Activated CD4-positive, alpha-beta T cell treated with anti-CD3 and anti-CD28 coated beads, Interleukin-2, amount 50 U/mL, for 16 hours (primary cell): ENCODE results near the gene NCKAP5.
"Not testable (repeated sequence)": the region's sequence is repeated elsewhere in the genome, so short reads cannot be mapped to it uniquely, and the experiment has no call there.

Experiments used
- DNase-seq: peaks from one replicate; pipeline ENCODE4 v3.0.0-alpha.2; 2020

NCKAP5 gene

GRCh38 chr2:133252780-133253355 lies 315.4 kb downstream of the NCKAP5 start:
- no peak for DNase-seq

- no peak for DNase-seq
Observed at GRCh38 chr2:133249362-133249761, 318.9 kb downstream of the NCKAP5 start.

- DNase-seq: no peak
Observed at GRCh38 chr2:133248264-133248663, 320.0 kb downstream of the NCKAP5 start.

DNA sequence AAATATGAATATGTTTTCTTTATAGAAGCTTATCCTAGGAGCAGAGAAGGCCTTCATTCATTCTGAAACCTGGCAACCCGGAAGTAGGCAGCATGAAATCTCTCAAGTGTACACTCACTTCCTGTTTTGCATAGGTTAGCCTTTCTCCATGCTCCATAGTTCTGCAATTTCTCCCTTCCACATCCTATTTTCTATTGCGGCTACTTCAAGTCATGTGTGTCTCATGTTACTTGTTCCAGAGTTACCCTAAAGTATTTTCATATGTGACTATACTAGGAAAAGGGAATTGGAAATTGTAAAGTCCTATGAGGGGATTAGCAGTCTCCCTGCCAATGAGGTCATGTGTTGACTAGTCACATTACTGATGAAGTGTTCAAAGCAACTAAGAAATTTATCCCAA lies 320.6 kb downstream of the NCKAP5 start:
- no peak for DNase-seq

DNA sequence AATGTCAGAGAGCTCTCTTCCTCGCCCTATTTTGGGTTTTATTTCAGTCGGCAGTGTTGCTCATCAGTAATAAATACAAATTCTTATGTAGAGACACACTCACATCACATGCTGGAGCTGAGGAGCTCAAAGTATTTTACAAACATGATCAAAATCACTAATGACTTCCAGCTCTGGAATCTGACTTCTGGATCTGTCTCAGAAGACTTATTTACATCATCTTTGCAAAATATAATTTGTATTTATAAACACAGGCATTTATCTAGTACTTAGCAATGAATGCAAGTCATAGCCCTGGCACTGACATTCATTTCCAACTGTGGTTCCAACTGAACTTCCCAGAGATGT lies 327.1 kb downstream of the NCKAP5 start:
- DNase-seq: no peak

DNA sequence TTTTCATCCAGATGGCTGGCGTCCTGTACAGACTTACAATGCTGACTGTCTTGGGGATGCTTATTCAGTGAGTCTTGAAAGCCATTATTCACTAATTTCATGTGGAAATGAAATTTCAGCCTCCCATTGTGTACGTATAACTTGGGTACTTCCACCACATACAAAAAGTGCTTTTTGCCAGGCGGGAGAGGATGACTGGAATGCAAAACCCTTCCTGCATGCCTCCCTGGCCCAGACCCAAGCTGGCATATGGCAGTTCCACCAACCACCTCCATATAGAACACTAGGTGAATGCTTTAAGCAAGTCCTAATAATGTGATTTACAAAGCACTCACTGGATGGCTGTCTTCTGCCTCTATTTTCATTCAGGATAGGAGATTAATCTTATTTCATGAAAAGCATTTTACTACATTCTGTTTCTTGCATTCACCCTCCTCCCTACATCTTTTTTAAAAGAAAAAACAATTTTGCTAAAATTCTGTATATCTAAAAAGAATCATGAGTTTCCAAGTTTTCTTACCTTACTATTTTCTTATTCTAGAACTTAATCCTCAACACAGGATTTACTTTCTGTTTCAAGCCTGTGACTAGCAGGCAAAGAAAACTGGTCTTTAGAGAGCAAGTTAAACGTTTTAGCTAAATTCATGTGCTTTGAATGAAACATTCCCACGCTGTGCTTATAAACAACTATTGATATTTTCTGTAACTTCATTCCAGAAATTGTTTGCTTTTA lies 327.6 kb downstream of the NCKAP5 start:
- DNase-seq: no peak

DNA sequence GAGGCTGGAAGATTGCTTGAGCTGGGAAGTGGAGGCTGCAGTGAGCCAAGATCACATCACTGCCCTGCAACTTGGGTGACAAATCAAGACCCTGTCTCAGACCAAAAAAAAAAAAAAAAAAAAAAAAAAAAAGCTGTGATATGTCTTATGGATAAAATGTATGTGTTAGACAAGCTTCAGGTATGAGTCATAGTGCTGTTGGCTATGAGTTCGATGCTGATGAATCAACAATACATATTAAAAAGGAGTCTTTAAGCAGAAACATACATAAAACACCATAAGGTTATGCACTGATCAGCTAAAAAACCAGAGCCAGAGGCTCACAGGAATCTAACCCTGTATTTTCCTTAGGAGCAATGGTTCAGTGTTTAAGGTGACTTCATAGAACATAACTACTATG lies 332.3 kb downstream of the NCKAP5 start:
- no peak for DNase-seq

DNA sequence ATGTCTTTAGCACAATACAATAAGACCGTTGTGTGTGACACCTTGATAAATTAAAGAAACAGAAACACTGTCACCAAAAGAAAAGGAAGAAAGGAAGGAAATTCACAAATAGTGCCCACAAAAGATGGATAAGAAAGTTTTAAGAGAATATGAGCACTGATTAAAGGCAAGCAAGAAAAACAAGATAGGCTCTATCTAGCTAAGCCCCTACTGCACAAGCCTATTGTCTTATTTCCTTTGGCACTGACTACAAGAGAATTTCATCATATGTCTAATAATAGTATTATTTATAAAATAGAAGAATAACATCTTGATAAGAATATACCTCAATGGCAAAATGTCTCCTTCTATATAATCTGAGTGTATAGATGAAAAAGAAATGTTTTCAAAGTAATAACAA lies 335.7 kb downstream of the NCKAP5 start:
- DNase-seq: no peak

- DNase-seq: no peak
Observed at GRCh38 chr2:133231264-133231663, 337.0 kb downstream of the NCKAP5 start.

DNA sequence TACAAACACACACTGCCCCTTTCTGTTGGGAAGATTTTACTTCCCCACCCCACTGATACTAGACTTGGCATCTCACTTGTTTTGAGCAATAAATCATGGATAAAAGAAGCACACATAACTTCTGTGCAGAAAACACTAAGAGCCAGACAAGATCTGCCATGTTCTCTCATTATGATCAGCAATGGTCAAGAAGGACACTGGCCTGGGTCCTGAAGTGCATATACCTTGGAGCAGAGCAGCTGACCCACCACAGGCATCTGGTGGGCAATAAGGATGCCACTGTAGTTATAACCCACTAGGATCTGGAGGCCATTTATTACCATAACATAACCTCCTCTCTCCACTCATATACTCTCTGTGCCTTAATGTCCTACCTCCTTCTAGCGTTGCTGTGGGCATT lies 338.3 kb downstream of the NCKAP5 start:
- no peak for DNase-seq

DNA sequence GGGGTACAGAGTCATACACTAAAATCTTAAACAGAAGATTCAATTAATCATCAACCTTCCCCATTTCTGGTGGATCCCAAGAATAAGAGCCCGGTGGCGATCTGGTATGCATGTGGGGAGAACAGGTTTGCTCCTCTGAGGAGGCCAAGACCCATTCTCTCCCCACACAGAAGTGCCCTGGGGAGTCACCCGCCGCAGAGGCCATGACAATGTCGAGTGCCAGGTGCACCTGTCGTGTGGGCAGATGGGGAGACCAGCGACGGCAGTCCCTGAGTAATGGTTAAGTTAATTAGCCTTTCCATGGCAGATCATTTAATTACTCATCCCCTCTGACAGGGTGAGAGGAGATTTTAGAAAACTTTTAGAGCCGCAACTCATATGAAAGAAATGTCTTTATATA lies 345.0 kb downstream of the NCKAP5 start:
- DNase-seq: no peak

GRCh38 chr2:133221398-133221797 lies 346.9 kb downstream of the NCKAP5 start:
- DNase-seq: no peak

- DNase-seq: no peak
Observed at GRCh38 chr2:133218204-133218603, 350.1 kb downstream of the NCKAP5 start.

DNA sequence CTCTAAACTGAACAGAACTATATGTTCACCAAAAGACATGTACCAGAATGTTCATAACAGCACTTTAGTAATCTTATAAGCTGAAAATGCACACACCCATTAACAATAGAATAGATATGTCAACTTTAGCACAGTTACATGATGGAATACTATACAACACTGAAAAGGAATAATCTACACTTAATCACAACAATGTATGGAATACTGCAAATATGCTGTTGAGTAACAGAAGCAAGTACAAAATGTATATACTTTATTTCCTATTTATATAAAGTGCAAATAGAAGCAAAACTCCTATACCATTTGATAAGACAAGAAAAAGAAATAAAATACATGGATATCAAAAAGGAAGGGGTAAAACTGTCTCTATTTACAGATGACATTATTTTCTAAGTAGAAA lies 352.8 kb downstream of the NCKAP5 start:
- no peak for DNase-seq

DNA sequence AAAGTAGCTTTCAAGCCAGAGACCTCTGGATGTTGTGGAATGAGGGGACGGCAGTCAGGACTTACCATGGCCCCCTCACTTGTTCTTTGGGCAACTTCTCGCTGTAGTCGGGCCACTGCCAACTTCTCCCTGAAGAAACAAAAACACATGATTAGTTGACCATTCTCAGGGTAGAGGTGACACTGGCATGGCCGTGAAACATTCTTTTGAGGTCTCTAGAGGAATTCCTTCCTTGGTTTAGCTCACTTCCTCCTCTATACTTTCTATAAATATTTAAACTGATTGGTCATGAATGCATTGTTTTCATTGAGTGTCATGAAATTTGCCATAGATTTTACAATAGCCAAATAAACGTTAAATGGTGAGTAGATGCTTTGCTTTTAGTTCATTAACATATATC lies 354.6 kb downstream of the NCKAP5 start:
- no peak for DNase-seq

DNA sequence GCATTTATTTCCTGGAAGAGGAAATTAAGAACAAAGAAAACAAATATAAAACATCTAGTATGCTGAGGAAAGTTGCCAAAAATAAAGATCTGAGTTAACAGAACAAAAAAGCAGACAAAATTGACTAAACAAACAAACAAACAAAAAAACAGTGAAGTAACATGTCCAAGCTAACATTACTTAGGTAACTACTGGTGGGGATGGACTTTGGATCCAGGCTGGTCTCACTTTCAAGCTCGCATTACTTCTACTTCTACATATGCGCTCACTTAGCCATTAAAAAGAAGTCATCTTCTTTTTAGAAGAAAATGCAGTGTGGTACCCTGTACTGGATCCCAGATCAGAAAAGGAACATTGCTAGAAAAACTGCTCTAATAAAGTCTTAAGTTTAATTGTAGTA lies 358.9 kb downstream of the NCKAP5 start:
- no peak for DNase-seq

GRCh38 chr2:133206666-133207065 lies 361.6 kb downstream of the NCKAP5 start:
- not testable (repeated sequence) for DNase-seq

GRCh38 chr2:133204421-133204820 lies 363.8 kb downstream of the NCKAP5 start:
- no peak for DNase-seq

DNA sequence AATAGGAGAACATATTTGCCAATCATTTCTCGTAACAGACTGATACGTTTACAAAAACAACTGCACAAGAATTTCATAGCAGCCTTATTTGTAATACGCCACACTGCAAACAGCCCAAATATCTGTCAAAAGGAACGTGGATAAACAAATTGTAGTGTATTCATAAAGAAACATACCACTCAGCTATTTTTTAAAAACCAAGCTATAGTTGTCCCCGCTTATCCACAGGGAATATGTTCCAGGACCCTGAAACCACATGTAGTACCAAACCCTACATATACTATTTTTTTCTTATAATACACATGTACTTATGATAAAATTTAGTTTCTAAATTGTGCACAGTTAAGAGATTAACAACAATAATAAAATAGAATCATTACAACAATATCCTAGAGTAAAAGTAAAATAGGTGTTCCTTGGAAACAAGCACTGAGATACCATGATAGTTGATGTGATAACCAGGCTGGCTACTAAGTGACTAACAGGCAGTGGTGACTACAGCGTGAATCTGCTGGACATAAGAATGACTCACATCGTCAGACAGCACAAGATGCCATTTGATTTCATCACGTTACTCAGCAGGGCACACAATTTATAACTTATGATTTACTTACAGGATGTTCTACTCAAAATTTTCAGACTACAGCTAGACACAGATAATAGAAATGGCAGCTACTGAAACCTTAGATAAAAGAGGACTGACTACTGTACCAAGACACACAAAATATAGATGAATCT lies 367.4 kb downstream of the NCKAP5 start:
- DNase-seq: no peak

DNA sequence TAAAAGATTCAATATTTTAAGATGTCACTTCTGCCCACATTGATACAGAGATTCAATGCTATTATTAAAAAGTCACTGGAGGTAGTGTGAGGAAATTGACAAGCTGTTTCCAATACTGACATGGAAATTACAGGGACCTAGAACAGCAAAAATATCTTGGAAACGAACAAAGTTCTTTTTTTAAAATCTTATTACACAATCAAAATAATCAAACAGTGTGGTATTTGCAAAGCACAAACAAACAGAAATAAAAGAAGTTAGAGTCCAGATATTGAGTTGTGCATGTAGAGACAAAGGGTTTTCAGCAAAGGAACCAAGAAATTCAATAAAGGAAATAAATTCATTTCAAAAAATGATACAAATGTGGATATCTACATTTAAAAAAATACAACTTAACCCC lies 369.6 kb downstream of the NCKAP5 start:
- no peak for DNase-seq

DNA sequence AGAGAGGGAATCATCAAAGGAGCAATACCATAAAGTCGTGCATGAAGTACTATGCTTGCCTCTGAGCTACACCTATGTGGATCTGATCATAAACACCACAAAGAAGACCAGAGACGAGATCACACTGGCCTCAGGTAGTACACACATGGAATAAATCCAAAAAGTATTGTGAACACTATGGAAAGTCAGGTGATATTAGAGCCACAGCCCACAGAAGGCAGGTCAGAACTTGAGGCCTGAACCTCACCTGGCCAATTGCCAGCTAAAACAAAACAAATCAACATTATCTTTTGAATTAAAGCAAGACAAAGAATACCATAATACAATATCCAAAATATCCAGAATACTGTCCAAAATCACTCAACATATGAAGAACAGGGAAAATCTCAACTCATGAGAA lies 371.1 kb downstream of the NCKAP5 start:
- no peak for DNase-seq

DNA sequence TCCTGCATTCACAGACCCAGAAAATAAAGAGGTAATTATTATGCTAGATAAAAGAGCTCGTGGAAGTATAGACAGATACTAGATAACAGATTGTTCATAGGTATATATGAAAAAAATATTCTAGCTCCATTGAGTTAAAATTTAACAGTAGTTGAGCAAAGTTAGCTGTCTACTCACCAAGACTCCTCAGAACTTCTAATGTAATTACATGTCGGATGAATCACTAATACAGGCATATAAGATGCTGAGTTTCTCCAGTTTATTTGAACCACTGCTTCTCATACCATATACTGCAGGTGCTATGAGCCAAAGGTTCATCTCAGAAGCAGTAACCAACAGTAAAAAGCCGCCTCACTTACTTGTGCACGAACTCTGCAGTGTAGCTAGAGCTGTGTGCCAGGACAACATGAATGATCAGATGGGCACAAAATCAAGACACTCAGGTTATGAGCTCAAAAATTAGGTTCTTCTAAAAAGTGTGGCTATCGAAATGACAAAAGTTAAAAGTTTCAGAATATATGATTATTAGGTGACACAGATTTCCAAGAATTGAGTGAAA lies 373.4 kb downstream of the NCKAP5 start:
- no peak for DNase-seq

DNA sequence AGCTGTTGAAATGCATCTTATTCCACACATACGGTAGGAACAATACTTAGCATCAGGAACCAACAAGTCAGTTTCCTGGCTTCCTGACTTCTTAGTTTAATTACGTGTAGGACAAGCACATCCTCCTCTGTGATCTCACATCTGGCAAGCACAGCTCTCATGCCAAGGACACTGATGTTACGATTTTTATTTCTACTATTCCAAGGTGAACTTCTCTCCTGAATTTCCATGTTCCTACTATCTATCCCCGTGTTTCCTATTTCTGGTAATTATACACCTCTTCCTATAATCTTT lies 374.0 kb downstream of the NCKAP5 start:
- DNase-seq: no peak
